LNCAP (cell line): ENCODE results near the gene SEMA3G.

ENCODE experiments used
- TF ChIP-seq, protein P1 (sequence below): fragments of 450-650 bp; IDR thresholded peaks from 2 replicates; pipeline ENCODE4 v1.5.1; 2017; ENCODE audit warnings: mild to moderate bottlenecking

The SEMA3G gene

DNA sequence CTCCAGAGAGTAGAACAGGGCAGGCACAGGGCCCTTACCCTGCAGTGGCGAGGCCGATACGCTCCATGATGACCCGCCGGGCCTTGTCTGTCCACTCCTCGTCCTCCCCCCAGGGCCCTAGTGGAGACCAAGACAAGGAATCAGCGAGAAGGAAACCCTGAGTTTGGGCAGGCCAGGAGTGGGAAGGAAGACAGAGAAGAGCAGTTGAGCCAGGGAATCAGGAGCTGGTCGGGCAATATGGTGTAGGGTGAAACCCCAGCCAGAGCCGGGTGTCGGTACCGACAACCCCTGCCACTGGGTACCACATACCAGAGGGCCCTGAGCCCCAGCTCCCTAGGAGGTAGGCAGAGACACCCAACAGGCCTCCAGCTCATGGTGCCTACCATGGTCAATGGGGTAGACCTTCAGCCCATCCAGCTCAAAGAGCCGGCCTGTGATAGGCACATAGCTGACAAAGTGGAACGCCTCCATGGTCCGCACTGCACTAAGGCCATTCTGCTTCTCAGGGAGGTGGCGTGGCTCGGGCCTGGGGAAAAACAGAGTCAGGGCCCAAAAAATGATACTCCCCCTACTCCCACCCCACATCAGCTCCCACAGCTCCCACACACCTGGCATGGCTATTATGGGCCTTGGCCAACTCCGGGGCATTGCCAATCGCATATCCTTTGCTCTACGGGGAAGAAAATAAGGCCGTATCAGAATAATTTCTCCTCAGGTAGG lies 38.0 kb downstream of the SEMA3G start:
- TF ChIP-seq, protein P1, sequence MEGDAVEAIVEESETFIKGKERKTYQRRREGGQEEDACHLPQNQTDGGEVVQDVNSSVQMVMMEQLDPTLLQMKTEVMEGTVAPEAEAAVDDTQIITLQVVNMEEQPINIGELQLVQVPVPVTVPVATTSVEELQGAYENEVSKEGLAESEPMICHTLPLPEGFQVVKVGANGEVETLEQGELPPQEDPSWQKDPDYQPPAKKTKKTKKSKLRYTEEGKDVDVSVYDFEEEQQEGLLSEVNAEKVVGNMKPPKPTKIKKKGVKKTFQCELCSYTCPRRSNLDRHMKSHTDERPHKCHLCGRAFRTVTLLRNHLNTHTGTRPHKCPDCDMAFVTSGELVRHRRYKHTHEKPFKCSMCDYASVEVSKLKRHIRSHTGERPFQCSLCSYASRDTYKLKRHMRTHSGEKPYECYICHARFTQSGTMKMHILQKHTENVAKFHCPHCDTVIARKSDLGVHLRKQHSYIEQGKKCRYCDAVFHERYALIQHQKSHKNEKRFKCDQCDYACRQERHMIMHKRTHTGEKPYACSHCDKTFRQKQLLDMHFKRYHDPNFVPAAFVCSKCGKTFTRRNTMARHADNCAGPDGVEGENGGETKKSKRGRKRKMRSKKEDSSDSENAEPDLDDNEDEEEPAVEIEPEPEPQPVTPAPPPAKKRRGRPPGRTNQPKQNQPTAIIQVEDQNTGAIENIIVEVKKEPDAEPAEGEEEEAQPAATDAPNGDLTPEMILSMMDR, result no peak

DNA sequence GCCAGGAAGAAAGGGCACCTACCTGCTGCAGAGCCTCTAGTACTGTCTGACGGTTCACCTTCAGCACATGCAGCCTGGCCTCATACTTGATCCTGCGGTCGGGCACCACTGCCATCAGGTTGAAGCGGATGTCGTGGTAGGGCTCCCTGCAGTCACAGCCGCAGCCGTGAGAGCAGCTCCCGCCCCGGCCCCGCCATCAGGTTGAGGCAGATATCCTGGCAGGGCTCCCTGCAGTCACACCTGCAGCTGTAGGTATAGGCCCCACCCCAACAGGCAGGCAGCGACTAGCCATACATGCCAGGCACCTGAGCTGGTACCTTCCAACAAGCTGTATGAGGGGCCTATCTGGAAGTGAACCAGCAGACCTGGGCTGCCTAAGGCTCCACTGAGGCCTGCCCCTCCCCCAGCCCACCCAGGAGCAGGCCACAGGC lies 38.7 kb downstream of the SEMA3G start:
- TF ChIP-seq, protein P1, result no peak

DNA sequence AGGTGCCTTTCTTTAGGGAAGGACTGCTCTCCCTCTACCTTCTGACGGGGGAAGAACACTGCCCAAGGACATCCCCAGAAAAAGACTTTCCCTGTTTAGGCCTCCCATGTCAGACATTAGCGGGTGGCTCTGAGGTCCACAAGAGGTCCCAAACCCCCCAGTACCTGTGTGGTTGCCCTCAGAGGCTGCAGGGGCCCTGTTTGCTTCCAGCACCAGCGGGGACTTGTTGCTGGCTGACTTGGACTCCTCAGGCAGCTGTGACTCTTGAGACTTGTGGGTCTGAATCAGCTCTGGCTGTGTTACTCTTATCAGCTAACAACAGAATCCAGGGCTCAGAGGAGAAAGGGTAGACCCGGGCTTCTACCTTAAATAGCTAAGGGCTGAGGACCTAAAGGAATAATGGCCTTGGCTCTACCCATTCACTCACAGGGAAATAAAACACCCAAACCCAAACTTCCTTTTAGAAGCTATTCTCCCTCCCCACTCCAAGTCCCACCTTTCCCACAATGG lies 39.2 kb downstream of the SEMA3G start:
- TF ChIP-seq, protein P1, result no peak

DNA sequence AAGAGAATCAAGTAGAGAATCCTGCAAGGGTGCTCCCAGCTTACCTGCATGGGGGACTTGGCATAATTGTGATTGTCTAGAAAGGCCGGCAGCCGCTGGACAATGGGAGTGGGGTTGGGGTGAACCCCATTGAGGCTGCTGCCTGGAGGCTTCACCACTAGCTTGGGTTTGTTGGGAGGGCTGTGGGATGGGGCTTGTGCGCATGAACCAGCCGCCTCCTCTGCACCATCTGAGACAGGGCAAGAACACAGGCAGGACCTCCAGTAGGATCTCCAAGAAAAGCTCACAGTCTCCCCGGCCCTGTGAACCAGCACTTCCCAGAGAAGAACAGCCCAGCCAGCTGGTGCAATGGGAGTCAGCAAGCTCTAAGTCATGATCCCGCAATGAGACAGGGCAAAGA lies 39.8 kb downstream of the SEMA3G start:
- TF ChIP-seq, protein P1, result no peak

DNA sequence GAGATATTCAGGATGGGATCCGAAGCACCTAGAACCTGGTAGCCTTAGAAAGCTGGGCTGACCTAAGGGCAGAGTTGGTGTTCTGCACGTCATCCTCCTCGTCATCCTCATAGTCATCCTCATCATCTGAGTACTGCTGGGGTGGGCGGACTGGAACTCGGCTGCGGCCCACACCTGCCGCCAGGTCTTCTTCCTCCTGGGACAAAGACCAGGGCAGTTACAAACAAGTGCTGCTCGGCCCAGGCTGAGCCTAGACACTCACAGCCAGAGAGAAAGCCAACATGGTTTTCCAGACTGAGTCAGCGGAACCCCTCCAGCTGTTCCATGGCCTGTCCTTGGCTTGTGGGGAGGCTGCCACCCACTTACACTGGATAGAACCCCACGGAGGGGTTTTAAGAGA lies 40.5 kb downstream of the SEMA3G start:
- TF ChIP-seq, protein P1, result no peak

DNA sequence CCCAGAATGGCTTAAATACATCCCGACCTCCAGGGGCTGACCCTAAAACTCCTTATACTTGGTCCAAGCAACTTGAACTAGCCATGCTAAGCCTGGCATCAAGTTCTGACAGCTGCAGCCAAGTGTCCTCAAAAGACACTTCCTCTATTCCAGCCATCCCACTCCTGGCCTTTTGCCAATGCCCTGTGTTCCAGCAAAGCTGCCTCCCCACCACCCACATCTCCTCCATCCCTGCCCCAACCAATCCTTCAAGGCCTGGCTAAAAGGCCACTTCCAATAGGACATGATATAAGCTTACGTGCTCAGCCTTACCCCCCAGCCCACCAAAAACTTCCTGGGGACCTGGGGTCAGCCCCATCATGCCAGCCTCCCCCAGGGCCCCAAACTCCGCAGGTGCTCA lies 40.9 kb downstream of the SEMA3G start:
- TF ChIP-seq, protein P1, result no peak

DNA sequence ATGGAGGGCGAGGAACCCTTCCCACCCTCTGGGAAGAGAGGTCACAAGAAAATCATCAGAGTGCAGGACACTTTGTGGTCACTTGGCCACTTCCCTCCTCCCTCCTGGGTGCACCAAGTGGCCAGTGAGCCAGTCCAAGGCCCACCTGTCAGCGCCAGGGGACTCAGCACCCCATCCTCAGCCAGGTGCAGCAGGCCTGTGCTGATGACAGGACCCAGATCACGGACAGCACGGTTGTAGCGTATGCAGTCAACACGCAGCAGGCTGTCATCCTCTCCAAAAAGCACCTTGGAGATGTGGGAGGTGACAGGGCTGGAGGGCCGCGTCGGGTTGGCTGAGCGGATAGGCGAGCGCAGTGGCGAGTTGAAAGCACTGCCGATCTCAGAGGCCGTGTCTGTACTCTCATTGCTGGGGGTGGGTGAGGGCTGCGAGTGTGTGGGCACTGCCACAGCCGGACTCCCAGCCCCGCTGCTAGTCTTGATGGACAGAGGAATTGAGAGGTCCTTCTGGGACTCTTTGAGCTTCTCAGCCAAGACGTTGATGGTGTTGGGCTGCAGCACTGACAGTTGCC lies 41.5 kb downstream of the SEMA3G start:
- TF ChIP-seq, protein P1, result no peak
